NT2/D1 (cell line): ENCODE data around the gene SDK2.

Experiments
- YY1 ChIP-seq: IDR thresholded peaks from 2 replicates; pipeline ENCODE4 v1.6.1; 2011; ENCODE audit not compliant: insufficient read length, insufficient read depth
- ZNF274 ChIP-seq: IDR thresholded peaks from 2 replicates; pipeline ENCODE4 v1.6.1; 2011; ENCODE audit warnings: mild to moderate bottlenecking, low read depth, low read length

DNA sequence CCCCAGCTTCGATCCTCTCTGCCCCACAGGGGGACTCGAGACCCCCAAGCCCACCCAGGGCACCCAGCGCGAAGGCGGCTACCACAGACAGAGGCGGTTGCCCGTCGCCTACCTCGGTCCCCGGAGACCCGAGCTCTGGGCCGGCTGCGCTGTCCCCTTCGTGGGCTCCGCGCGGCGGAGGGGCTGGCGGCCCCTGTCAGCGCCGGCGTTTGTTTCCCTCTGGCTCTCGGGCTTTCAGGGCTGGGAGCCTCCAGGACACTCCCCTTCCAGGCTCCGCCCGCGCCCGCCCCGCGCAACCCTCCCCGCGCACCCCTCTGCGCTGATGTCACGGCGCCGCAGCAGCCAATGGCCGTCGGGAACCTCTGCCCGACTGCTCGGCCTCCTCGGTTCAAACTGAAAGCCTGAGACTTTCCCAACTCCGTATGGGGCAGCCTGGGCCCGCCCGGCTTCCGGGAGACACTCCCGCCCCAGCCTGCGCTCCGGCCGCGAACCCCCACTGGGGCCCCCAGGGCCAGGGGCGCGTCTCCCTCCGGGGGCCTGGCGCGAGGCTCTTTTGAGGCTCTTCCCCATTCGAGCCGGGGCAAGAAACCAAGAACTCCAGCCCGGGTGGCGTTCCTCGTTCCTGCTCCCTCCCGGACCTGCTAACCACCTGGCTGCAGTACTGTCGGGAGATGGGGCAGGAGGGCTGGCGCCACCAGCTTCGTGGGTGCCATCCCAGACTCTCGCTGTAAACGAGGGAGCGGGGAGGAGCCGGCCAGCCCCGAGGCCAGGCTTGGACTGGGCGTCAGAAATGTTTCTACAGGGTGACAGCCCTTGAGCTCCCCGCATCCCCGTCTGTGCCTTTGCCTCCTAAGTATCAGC lies 332.2 kb downstream of the SDK2 start, which contains the start of gene CDC42EP4:
- TF ChIP-seq YY1 (no peak), ZNF274 (no peak)
